Nephron (organoid): ENCODE results near the gene INTS11.
"Not testable (repeated sequence)": the region's sequence is repeated elsewhere in the genome, so short reads cannot be mapped to it uniquely, and the experiment has no call there.

Experiments
- H3K27ac Mint-ChIP-seq, 3 experiments: 2 replicates each; pipeline ENCODE4 v1.8.0; 2020; ENCODE audit warnings: mixed read lengths in 3 of 3, mild to moderate bottlenecking in 2 of 3, moderate library complexity in 1 of 3
- H3K27me3 Mint-ChIP-seq: 2 replicates; pipeline ENCODE4 v1.8.0; 2021; ENCODE audit warnings: low read depth, mild to moderate bottlenecking, moderate library complexity, mixed read lengths
- H3K36me3 Mint-ChIP-seq: 2 replicates; pipeline ENCODE4 v1.8.0; 2020; ENCODE audit warnings: low read depth, mixed read lengths
- H3K4me1 Mint-ChIP-seq: 2 replicates; pipeline ENCODE4 v1.8.0; 2020; ENCODE audit warnings: mixed read lengths
- H3K4me3 Mint-ChIP-seq, 3 experiments: 2 replicates each; pipeline ENCODE4 v1.8.0; 2020; ENCODE audit warnings: mild to moderate bottlenecking in 3 of 3, mixed read lengths in 3 of 3, moderate library complexity in 2 of 3
- H3K9me3 Mint-ChIP-seq: 2 replicates; pipeline ENCODE4 v1.8.0; 2020; ENCODE audit warnings: mixed read lengths
- TF ChIP-seq, protein P1 (sequence below), 3 experiments: fragments of 200-600 bp; sonication (generic); IDR thresholded peaks; one replicate each; pipeline ENCODE4 v1.5.0; 2021; ENCODE audit warnings: antibody characterized with exemption in 3 of 3; ENCODE audit not compliant: unreplicated experiment in 3 of 3

Gene INTS11

DNA sequence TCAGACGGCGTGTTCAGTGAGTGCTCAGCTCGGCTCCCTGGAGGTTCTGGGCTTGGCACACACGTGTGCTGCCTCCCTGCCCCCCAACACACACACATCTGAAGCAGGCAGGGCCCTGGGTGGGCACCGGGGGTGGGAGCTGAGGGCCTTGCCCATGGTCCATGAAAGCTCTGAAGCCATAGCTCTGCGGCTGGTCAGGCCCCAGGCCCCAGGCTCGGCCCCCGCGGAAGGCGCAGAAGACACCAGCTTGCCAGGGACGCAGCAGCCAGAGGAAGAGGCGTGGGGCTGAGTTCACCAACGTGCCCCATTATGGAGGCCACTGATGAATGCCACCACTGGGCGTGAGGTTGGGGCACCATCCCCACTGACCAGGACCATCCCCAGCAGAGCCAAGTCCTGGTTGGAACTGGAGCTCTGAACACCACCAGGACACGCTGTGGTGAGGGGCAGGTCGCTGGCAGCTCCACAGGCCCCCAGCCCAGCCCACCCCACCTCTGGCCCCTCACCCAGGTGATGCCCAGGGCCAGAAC, 46.4 kb upstream of the INTS11 start:
- Mint-ChIP-seq H3K4me3 (no peak overlapping the region), H3K9me3 (no peaks in the 10 kb centered on the region), H3K36me3 (no peaks in the 10 kb centered on the region), H3K27ac (no peak overlapping the region), H3K4me1 (peaks cover 6% of the 10 kb centered on the region), H3K27me3 (peaks cover 4% of the 10 kb centered on the region)
- TF ChIP-seq, protein P1, sequence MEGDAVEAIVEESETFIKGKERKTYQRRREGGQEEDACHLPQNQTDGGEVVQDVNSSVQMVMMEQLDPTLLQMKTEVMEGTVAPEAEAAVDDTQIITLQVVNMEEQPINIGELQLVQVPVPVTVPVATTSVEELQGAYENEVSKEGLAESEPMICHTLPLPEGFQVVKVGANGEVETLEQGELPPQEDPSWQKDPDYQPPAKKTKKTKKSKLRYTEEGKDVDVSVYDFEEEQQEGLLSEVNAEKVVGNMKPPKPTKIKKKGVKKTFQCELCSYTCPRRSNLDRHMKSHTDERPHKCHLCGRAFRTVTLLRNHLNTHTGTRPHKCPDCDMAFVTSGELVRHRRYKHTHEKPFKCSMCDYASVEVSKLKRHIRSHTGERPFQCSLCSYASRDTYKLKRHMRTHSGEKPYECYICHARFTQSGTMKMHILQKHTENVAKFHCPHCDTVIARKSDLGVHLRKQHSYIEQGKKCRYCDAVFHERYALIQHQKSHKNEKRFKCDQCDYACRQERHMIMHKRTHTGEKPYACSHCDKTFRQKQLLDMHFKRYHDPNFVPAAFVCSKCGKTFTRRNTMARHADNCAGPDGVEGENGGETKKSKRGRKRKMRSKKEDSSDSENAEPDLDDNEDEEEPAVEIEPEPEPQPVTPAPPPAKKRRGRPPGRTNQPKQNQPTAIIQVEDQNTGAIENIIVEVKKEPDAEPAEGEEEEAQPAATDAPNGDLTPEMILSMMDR (IDR thresholded peaks at IDR 0.05; ENCODE audit: unreplicated experiment in 3 of 3), result no peak

DNA sequence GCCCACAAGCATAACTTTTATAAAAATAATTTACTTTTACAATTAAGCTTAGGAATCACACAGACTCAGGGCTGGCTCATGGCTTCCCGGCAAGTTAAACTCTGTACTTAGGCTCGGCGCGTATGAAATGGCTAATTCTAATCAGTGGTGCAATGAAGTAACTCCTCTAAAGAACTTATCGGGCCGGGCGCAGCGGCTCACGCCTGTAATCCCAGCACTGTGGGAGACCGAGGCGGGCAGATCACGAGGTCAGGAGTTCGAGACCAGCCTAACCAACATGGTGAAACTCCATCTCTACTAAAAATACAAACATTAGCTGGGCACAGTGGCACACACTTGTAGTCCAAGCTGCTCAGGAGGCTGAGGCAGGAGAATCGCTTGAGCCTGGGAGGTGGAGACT, 45.6 kb upstream of the INTS11 start:
- peak overlapping the region; percentile 24 to 56 (median 28) for H3K4me3 Mint-ChIP-seq
- not testable (repeated sequence) for H3K27me3 Mint-ChIP-seq, H3K36me3 Mint-ChIP-seq, H3K4me1 Mint-ChIP-seq, H3K9me3 Mint-ChIP-seq, H3K27ac Mint-ChIP-seq

DNA sequence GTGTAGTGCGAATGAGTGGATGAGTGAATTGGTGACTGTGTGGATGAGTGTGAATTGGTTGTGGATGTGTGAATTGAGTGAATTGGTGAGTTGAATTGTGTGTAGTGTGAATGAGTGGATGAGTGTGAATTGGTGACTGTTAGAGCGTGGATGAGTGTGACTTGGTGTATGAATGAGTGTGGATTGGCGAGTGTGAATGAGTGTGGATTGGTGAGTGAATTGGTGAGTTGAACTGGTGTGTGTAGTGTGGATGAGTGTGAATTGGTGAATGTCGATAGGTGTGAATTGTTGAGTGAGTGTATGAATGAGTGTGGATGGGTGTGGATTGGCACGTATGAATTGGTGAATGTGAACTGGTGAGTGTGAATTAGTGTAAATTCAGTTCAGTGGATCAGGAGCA, 42.9 kb upstream of the INTS11 start:
- TF ChIP-seq, protein P1 (IDR thresholded peaks at IDR 0.05; ENCODE audit: unreplicated experiment in 3 of 3), result no peak

DNA sequence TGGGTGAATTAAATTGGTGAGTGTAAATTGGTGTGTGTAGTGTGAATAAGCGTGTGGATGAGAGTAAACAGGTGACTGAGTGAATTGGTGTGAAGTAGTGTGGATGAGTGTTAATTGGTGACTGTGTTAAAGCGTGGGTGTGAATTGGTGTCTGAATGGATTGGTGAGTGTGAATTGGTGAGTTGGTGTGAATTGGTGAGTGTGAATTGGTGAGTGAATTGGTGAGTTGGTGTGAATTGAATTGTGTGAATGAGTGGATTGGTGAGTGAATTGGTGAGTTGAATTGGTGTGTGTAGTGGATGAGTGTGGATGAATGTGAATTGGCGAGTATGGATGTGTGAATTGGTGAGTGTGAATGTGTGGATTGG, 42.2 kb upstream of the INTS11 start:
- Mint-ChIP-seq H3K36me3 (no peaks in the 10 kb centered on the region), H3K27me3 (peaks cover 4% of the 10 kb centered on the region), H3K4me3 (no peak overlapping the region)

More for the DNA sequence above, 42.9 kb upstream of the INTS11 start:
- Mint-ChIP-seq H3K4me3 (no peak overlapping the region), H3K4me1 (peaks cover under 1% of the 10 kb centered on the region), H3K36me3 (no peaks in the 10 kb centered on the region), H3K27ac (no peak overlapping the region), H3K27me3 (peaks cover 4% of the 10 kb centered on the region), H3K9me3 (no peaks in the 10 kb centered on the region)

DNA sequence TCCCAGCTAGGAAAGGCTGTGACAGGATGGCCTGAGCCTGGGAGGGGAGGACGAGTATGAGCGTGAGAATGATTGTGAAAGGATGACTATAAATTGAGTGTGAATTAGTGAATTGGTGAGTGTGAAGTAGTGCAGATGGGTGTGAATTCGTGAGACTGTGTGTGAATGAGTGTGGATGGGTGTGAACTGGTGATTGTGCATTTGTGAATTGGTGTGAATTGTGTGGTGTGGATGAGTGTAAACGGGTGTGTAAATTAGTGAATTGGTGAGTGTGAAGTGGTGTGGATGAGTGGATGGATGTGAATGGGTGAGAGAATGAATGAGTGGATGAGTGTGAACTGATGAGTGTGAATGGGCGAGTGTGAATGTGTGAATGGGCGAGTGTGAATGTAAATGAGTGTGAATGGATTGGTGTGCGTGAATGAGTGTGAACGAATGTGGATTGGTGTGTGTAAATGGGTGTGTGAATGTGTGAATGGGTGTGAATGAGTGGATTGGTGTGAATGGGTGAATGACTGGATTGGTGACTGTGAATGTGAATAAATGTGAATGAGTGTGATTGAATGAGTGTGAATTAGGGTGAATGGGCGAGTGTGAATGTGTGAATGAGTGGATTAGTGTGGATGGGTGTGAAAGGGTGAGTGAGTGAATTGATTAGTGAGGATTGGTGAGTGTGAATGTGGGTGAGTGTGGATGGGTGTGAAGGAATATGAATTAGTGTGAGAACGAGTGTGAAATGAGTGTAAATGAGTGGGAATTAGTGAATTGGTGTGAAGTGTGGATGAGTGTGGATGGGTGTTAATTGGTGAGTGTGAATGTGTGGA, 41.6 kb upstream of the INTS11 start:
- Mint-ChIP-seq H3K4me3 (no peak overlapping the region), H3K27me3 (peaks cover 4% of the 10 kb centered on the region), H3K4me1 (peaks cover 9% of the 10 kb centered on the region), H3K9me3 (no peaks in the 10 kb centered on the region), H3K27ac (no peak overlapping the region), H3K36me3 (no peaks in the 10 kb centered on the region)
- TF ChIP-seq, protein P1 (IDR thresholded peaks at IDR 0.05; ENCODE audit: unreplicated experiment in 3 of 3), result no peak

More for the DNA sequence above, 42.2 kb upstream of the INTS11 start:
- H3K27ac Mint-ChIP-seq, result no peak overlapping the region
- peaks cover 7% of the 10 kb centered on the region for H3K4me1 Mint-ChIP-seq
- H3K9me3 Mint-ChIP-seq, result no peaks in the 10 kb centered on the region
- TF ChIP-seq, protein P1 (IDR thresholded peaks at IDR 0.05; ENCODE audit: unreplicated experiment in 3 of 3), result no peak

DNA sequence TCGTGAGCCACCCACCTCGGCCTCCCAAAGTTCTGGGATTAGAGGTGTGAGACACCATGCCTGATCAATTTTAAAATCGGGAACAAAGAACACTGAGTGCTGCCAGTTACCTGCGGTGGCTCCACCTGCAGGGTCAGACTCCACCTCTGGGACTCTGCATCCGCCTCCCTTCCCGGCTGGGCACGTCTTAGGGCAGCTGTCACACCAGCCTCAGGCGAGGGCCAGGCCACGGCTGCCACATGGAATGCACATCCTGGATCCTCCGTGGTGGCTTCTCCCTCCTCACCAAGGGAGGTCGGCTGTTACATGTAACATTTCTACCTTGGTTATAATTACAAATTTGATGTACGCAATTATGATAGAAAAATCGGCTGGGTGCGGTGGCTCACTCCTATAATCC, 39.8 kb upstream of the INTS11 start:
- H3K9me3 Mint-ChIP-seq, result no peaks in the 10 kb centered on the region
- H3K27ac Mint-ChIP-seq, result no peak overlapping the region
- peaks cover 23% of the 10 kb centered on the region for H3K4me1 Mint-ChIP-seq
- no peak overlapping the region for H3K4me3 Mint-ChIP-seq
- no peaks in the 10 kb centered on the region for H3K36me3 Mint-ChIP-seq
- TF ChIP-seq, protein P1 (IDR thresholded peaks at IDR 0.05; ENCODE audit: unreplicated experiment in 3 of 3), result no peak
- peaks cover 4% of the 10 kb centered on the region for H3K27me3 Mint-ChIP-seq
